HepG2 (cell line): ENCODE results near the gene TAF4B. TPM values are rescaled to one million over a fixed set of nuclear protein-coding genes. Genes with fewer than 3 reads are reported as not detected.
A peak's percentile ranks its signal among the peaks of the same experiment; 100 is the strongest.

Source experiments
- CHD4 ChIP-seq: fragments of 200-600 bp; sonication (generic); IDR thresholded peaks from 2 replicates; pipeline ENCODE4 v1.7.0; 2017; ENCODE audit warnings: mild to moderate bottlenecking, low read length, borderline replicate concordance
- DNMT1 ChIP-seq: sonication (generic); formaldehyde crosslinking; IDR thresholded peaks from 2 replicates; pipeline ENCODE4 v1.5.1; 2020; ENCODE audit warnings: mild to moderate bottlenecking, missing genetic modification reagents
- DR1 ChIP-seq: sonication (generic); formaldehyde crosslinking; IDR thresholded peaks from 2 replicates; pipeline ENCODE4 v1.8.0; 2021; ENCODE audit warnings: mild to moderate bottlenecking, missing genetic modification reagents, inconsistent platforms
- FOSL2 ChIP-seq: sonication (generic); formaldehyde crosslinking; IDR thresholded peaks from 2 replicates; pipeline ENCODE4 v1.4.0; 2020; ENCODE audit warnings: missing genetic modification reagents
- GFI1 ChIP-seq: sonication (generic); formaldehyde crosslinking; IDR thresholded peaks from 2 replicates; pipeline ENCODE4 v1.5.0; 2020; ENCODE audit warnings: missing genetic modification reagents, mild to moderate bottlenecking, borderline replicate concordance
- HIVEP1 ChIP-seq: sonication (generic); formaldehyde crosslinking; IDR thresholded peaks from 2 replicates; pipeline ENCODE4 v1.4.0; 2020; ENCODE audit warnings: mild to moderate bottlenecking, missing genetic modification reagents
- KDM2A ChIP-seq: sonication (generic); formaldehyde crosslinking; IDR thresholded peaks from 2 replicates; pipeline ENCODE4 v1.4.0; 2020; ENCODE audit warnings: low read depth, missing genetic modification reagents, borderline replicate concordance
- LCORL ChIP-seq, 2 experiments: fragments of 450-650 bp in 1 of 2; sonication (generic) in 1 of 2; formaldehyde crosslinking in 1 of 2; IDR thresholded peaks; 2 replicates each; pipeline versions ENCODE4 v1.5.0 to v1.6.1; 2017 to 2020; ENCODE audit warnings: antibody characterized with exemption in 1 of 2, missing genetic modification reagents in 1 of 2
- MXD1 ChIP-seq: sonication (generic); formaldehyde crosslinking; IDR thresholded peaks from 2 replicates; pipeline ENCODE4 v1.4.0; 2020; ENCODE audit warnings: mild to moderate bottlenecking, missing genetic modification reagents
- MYC ChIP-seq: sonication (generic); formaldehyde crosslinking; IDR thresholded peaks from 2 replicates; pipeline ENCODE4 v1.9.0; 2021; ENCODE audit warnings: missing genetic modification reagents, borderline replicate concordance
- RFX3 ChIP-seq: IDR thresholded peaks from 2 replicates; pipeline ENCODE4 v1.6.1; 2016; ENCODE audit warnings: missing biosample characterization, missing genetic modification reagents
- SMYD3 ChIP-seq: sonication (generic); formaldehyde crosslinking; IDR thresholded peaks from 2 replicates; pipeline ENCODE4 v1.8.1; 2023; ENCODE audit warnings: mild to moderate bottlenecking, missing genetic modification reagents
- TFDP1 ChIP-seq: IDR thresholded peaks from 2 replicates; pipeline ENCODE4 v1.6.1; 2016; ENCODE audit warnings: missing compliant biosample characterization, missing genetic modification reagents, borderline replicate concordance
- ZBTB7B ChIP-seq: sonication (generic); formaldehyde crosslinking; IDR thresholded peaks from 2 replicates; pipeline ENCODE4 v1.4.0; 2020; ENCODE audit warnings: missing genetic modification reagents
- ZFP37 ChIP-seq: sonication (generic); formaldehyde crosslinking; IDR thresholded peaks from 2 replicates; pipeline ENCODE4 v1.4.0; 2020; ENCODE audit warnings: missing genetic modification reagents, borderline replicate concordance
- ZNF101 ChIP-seq: sonication (generic); formaldehyde crosslinking; IDR thresholded peaks from 2 replicates; pipeline ENCODE4 v1.4.0; 2020; ENCODE audit warnings: mild to moderate bottlenecking, low read depth, missing genetic modification reagents, borderline replicate concordance
- ZNF274 ChIP-seq: sonication (generic); formaldehyde crosslinking; IDR thresholded peaks from 2 replicates; pipeline ENCODE4 v1.5.1; 2020; ENCODE audit warnings: mild to moderate bottlenecking, missing genetic modification reagents
- ZNF460 ChIP-seq: sonication (generic); formaldehyde crosslinking; IDR thresholded peaks from 2 replicates; pipeline ENCODE4 v1.5.1; 2020; ENCODE audit warnings: missing genetic modification reagents, mild to moderate bottlenecking, borderline replicate concordance
- ZNF501 ChIP-seq: sonication (generic); formaldehyde crosslinking; IDR thresholded peaks from 2 replicates; pipeline ENCODE4 v1.5.1; 2020; ENCODE audit warnings: mild to moderate bottlenecking, moderate library complexity, missing genetic modification reagents
- ZNF552 ChIP-seq: sonication (generic); formaldehyde crosslinking; IDR thresholded peaks from 2 replicates; pipeline ENCODE4 v1.9.0; 2022; ENCODE audit warnings: missing genetic modification reagents, mild to moderate bottlenecking, borderline replicate concordance
- ZNF660 ChIP-seq: sonication (generic); formaldehyde crosslinking; IDR thresholded peaks from 2 replicates; pipeline ENCODE4 v1.5.1; 2020; ENCODE audit warnings: mild to moderate bottlenecking, low read depth, missing genetic modification reagents, borderline replicate concordance
- ZNF691 ChIP-seq: sonication (generic); formaldehyde crosslinking; IDR thresholded peaks from 2 replicates; pipeline ENCODE4 v1.4.0; 2020; ENCODE audit warnings: missing genetic modification reagents, low read depth, mild to moderate bottlenecking, borderline replicate concordance
- polyA plus RNA-seq, 8 experiments: library from polyadenylated mRNA; depleted of rRNA in 3 of 8; stranded (reverse) in 7 of 8; unstranded in 1 of 8; fragments of >200 nt; fragmentation: Illumina TruSeq in 4 of 8; extraction: Trizol in 4 of 8; gene quantifications; 2 replicates each; pipeline versions ENCODE4 v1.2.1 to v1.2.3, GENCODE V29; 2011 to 2016; ENCODE audit warnings: low read depth in 4 of 8, missing spikeins in 1 of 8, mixed read lengths in 1 of 8; ENCODE audit not compliant: insufficient read depth in 1 of 8
- total RNA-seq, 5 experiments: library from RNA; depleted of rRNA; stranded (reverse); fragments of >200 nt; fragmentation: Illumina TruSeq; extraction: Trizol; gene quantifications; 2 replicates each; pipeline ENCODE4 v1.2.3, GENCODE V29; 2016; ENCODE audit warnings: low read depth in 1 of 5
- TF ChIP-seq, protein P1 (sequence below): IDR thresholded peaks from 2 replicates; pipeline ENCODE4 v1.6.1; 2016
- TF ChIP-seq, protein P2 (sequence below): sonication (generic); formaldehyde crosslinking; IDR thresholded peaks from 2 replicates; pipeline ENCODE4 v1.5.1; 2020; ENCODE audit warnings: missing genetic modification reagents, mild to moderate bottlenecking, borderline replicate concordance

Gene TAF4B
- total and polyA plus RNA-seq, 2 of the 13 experiments (the other 11 are each of a cell fraction or from before 2014, with no cell fraction given), result 2.2 to 3.8 TPM

GRCh38 chr18:26226229-26227050 lies at the start of gene TAF4B (continued):
- no peak for TF ChIP-seq FOSL2 (CRISPR knock-in tag)
- TF ChIP-seq ZNF660 (CRISPR knock-in tag), result no peak
- TF ChIP-seq HIVEP1, result peak; percentile 89
- no peak for TF ChIP-seq ZNF691 (CRISPR knock-in tag)
- 0 out of 2 replicates have a peak, but pooled peaks have one; percentile 66 for TF ChIP-seq ZNF274 (CRISPR knock-in tag)
- TF ChIP-seq ZNF460 (CRISPR knock-in tag), result no peak
- peak; percentile 84; the same call in 1 of the 2 replicates for TF ChIP-seq MYC
- TF ChIP-seq SMYD3 (CRISPR knock-in tag), result no peak
- peak; percentile 30; the same call in 1 of the 2 replicates for TF ChIP-seq KDM2A (CRISPR knock-in tag)
- peak; percentile 62; the same call in 1 of the 2 replicates for TF ChIP-seq DR1 (CRISPR knock-in tag)
- TF ChIP-seq, protein P1, sequence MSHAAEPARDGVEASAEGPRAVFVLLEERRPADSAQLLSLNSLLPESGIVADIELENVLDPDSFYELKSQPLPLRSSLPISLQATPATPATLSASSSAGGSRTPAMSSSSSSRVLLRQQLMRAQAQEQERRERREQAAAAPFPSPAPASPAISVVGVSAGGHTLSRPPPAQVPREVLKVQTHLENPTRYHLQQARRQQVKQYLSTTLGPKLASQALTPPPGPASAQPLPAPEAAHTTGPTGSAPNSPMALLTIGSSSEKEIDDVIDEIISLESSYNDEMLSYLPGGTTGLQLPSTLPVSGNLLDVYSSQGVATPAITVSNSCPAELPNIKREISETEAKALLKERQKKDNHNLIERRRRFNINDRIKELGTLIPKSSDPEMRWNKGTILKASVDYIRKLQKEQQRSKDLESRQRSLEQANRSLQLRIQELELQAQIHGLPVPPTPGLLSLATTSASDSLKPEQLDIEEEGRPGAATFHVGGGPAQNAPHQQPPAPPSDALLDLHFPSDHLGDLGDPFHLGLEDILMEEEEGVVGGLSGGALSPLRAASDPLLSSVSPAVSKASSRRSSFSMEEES, result no peak
- TF ChIP-seq, protein P2, sequence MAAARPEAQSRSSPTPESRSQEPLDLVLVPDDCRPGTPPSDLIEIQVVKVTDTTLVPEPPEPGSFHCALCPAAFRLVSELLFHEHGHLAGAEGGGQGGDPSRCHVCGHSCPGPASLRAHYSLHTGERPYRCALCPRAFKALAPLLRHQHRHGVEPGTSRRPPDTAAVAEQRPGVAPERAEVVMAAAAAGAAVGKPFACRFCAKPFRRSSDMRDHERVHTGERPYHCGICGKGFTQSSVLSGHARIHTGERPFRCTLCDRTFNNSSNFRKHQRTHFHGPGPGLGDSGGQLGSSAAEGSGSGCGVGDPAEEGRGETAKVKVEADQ (CRISPR knock-in tag), result peak; percentile 53; the same call in 1 of the 2 replicates
- TF ChIP-seq GFI1 (CRISPR knock-in tag), result 0 out of 2 replicates have a peak, but pooled peaks have one; percentile 33
- TF ChIP-seq ZNF552, result no peak
- TF ChIP-seq MXD1, result peak; percentile 74; the same call in 1 of the 2 replicates
- no peak for TF ChIP-seq DNMT1 (CRISPR knock-in tag)
- TF ChIP-seq TFDP1, result no peak
- TF ChIP-seq LCORL (IDR thresholded peaks at IDR 0.05), result no peak
- TF ChIP-seq LCORL (CRISPR knock-in tag; IDR thresholded peaks at IDR 0.05), result no peak; the same call in 1 of the 2 replicates
- TF ChIP-seq CHD4, result no peak
- no peak for TF ChIP-seq ZFP37 (CRISPR knock-in tag)
- TF ChIP-seq ZBTB7B (CRISPR knock-in tag), result no peak
- TF ChIP-seq RFX3, result no peak
- peak; percentile 44; the same call in 1 of the 2 replicates for TF ChIP-seq ZNF501
- no peak for TF ChIP-seq ZNF101 (CRISPR knock-in tag)
